ENCODE measurements around the gene COQ2. TPM values are rescaled to one million over a fixed set of nuclear protein-coding genes. Genes with fewer than 3 reads are reported as not detected.

Gene COQ2
- polyA plus RNA-seq, 1 of the 3 experiments (the other 2 are of a cell fraction), result 14.8 TPM

DNA sequence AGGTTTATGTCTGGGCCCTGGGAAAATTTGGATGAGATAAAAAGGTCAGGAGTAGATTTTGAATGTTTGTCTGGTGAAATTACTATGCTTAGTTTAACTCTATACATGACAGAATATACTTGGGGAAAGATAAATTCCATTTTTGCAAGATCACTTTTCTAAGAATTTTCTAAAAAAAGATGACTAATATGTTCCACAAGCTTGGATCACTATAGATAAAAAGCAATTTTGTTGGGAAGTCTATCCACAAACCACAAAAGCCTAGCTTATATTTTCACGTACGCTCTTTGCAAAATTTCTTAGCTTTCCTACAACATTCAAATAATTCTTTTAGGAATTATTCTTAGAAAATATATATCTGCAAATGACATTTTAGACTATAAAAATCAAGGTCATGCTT lies 20.6 kb upstream of the COQ2 start:
- H4K20me1 ChIP-seq (ENCODE audit: insufficient read depth), result no peaks in the 10 kb centered on the region
- WGBS (ENCODE audit: low lambda C conversion rate), result 60% methylated on average over 2 of the region's 2 CpGs
- no peaks in the 10 kb centered on the region for H3K79me2 ChIP-seq (ENCODE audit: insufficient read depth)
- ChIA-PET CTCF (no interaction called here), POLR2A (no interaction called here)
- H3K4me2 ChIP-seq, result no peak overlapping the region
- H3K9me3 ChIP-seq, result no peaks in the 10 kb centered on the region
- peaks cover 11% of the 10 kb centered on the region; the same call in 1 of the 2 replicates for H3K27me3 ChIP-seq (ENCODE audit: insufficient read depth)
- no peaks in the 10 kb centered on the region for H3K4me1 ChIP-seq (ENCODE audit: control insufficient read depth in 1 of 2, insufficient read depth in 2 of 2, low read depth in 1 of 2, low read length in 1 of 2)
- H3F3A ChIP-seq (replicated peaks; ENCODE audit: insufficient read depth), result no peaks in the 10 kb centered on the region
- TF ChIP-seq ELF1 (IDR thresholded peaks at IDR 0.05), result no peak
- no peak for TF ChIP-seq FOXJ3 (CRISPR knock-in tag; IDR thresholded peaks at IDR 0.05)
- TF ChIP-seq RCOR1 (IDR thresholded peaks at IDR 0.05; ENCODE audit: low read length), result no peak
- TF ChIP-seq, protein P1, sequence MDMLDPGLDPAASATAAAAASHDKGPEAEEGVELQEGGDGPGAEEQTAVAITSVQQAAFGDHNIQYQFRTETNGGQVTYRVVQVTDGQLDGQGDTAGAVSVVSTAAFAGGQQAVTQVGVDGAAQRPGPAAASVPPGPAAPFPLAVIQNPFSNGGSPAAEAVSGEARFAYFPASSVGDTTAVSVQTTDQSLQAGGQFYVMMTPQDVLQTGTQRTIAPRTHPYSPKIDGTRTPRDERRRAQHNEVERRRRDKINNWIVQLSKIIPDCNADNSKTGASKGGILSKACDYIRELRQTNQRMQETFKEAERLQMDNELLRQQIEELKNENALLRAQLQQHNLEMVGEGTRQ (IDR thresholded peaks at IDR 0.05; ENCODE audit: borderline replicate concordance, low read depth, low read length), result no peak
- no peak for TF ChIP-seq NRF1 (IDR thresholded peaks at IDR 0.05; ENCODE audit: low read depth, low read length)
- no peak for TF ChIP-seq FOXM1 (IDR thresholded peaks at IDR 0.05; ENCODE audit: low read depth)
- TF ChIP-seq, protein P2, sequence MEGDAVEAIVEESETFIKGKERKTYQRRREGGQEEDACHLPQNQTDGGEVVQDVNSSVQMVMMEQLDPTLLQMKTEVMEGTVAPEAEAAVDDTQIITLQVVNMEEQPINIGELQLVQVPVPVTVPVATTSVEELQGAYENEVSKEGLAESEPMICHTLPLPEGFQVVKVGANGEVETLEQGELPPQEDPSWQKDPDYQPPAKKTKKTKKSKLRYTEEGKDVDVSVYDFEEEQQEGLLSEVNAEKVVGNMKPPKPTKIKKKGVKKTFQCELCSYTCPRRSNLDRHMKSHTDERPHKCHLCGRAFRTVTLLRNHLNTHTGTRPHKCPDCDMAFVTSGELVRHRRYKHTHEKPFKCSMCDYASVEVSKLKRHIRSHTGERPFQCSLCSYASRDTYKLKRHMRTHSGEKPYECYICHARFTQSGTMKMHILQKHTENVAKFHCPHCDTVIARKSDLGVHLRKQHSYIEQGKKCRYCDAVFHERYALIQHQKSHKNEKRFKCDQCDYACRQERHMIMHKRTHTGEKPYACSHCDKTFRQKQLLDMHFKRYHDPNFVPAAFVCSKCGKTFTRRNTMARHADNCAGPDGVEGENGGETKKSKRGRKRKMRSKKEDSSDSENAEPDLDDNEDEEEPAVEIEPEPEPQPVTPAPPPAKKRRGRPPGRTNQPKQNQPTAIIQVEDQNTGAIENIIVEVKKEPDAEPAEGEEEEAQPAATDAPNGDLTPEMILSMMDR (IDR thresholded peaks at IDR 0.05), result no peak
- no peak for TF ChIP-seq RAD21 (IDR thresholded peaks at IDR 0.05; ENCODE audit: low read length)
- TF ChIP-seq TCF12 (IDR thresholded peaks at IDR 0.05), result no peak
- H3K4me3 ChIP-seq (ENCODE audit: low read depth in 2 of 2, low read length in 1 of 2), result no peak overlapping the region
- H3K27ac ChIP-seq (ENCODE audit: low read depth in 2 of 2, low read length in 1 of 2), result no peak overlapping the region
- peaks cover 0 to 1% of the 10 kb centered on the region in 2 experiments for H3K36me3 ChIP-seq (replicated peaks in 1 of 2; ENCODE audit: control insufficient read depth in 1 of 2, insufficient read depth in 2 of 2, low read length in 1 of 2)
- DNase-seq, result no peak
- H3K9ac ChIP-seq, result no peak overlapping the region
- no peaks in the 10 kb centered on the region for H3K9me2 ChIP-seq
- H2AFZ ChIP-seq (ENCODE audit: low read depth), result no peak overlapping the region

DNA sequence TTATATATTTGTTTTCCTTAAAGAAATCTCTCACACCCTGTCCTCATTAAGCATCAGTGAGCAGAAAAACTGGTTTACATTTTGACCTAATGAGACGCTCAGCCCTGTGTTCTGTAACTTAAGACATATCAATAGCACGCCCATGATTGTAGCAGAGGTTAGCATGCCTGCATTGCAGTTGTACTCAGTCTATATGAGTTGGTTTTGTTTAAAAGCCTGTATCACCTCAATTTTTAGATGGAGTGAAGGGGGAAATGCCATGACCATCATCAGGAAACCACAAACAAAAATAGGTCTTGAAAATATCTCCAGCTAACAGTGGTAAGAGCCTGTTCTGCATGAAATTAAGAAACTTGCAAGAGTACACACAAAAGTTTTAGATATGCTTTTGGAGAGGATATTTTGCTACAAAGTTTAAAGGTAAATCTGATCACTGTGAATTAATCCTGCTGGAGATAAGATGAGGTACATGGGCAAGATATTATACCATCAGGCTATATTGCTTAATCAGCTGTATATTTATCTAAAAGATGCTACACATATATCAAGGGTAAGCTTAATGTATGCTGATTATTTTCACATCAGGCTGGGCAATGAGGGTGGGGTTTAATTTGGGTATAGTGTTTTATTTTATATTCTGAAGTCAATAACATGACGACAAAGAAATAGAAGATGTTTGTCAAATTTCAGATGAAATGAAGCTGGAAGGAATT lies 13.1 kb upstream of the COQ2 start:
- H2AFZ ChIP-seq (ENCODE audit: low read depth), result no peak overlapping the region
- no peak overlapping the region for H3K4me2 ChIP-seq
- no peaks in the 10 kb centered on the region for H3K4me1 ChIP-seq (ENCODE audit: control insufficient read depth in 1 of 2, insufficient read depth in 2 of 2, low read depth in 1 of 2, low read length in 1 of 2)
- no peaks in the 10 kb centered on the region for H3K9me2 ChIP-seq
- no peaks in the 10 kb centered on the region for H3F3A ChIP-seq (replicated peaks; ENCODE audit: insufficient read depth)
- H3K79me2 ChIP-seq (ENCODE audit: insufficient read depth), result no peaks in the 10 kb centered on the region
- H3K27me3 ChIP-seq (ENCODE audit: insufficient read depth), result no peaks in the 10 kb centered on the region; the same call in 1 of the 2 replicates
- no peak overlapping the region for H3K4me3 ChIP-seq (ENCODE audit: low read depth in 2 of 2, low read length in 1 of 2)
- ChIA-PET POLR2A (no interaction called here), CTCF (interaction anchor here (0.7 to 1.2 kb wide), 3 partner anchors 13 to 347 kb away, joined by 3 to 4 read pairs (median 3); partner anchors contain the start of gene COQ2)
- DNase-seq, result no peak
- no peaks in the 10 kb centered on the region for H3K9me3 ChIP-seq
- H4K20me1 ChIP-seq (ENCODE audit: insufficient read depth), result no peaks in the 10 kb centered on the region
- WGBS (ENCODE audit: low lambda C conversion rate), result 41% methylated on average over 3 of the region's 3 CpGs
- no peak overlapping the region for H3K27ac ChIP-seq (ENCODE audit: low read depth in 2 of 2, low read length in 1 of 2)
- no peak overlapping the region for H3K9ac ChIP-seq
- H3K36me3 ChIP-seq (replicated peaks in 1 of 2; ENCODE audit: control insufficient read depth in 1 of 2, insufficient read depth in 2 of 2, low read length in 1 of 2), result peaks cover 0 to 3% of the 10 kb centered on the region in 2 experiments
- no peak for TF ChIP-seq MXI1 (IDR thresholded peaks at IDR 0.05; ENCODE audit: low read depth, low read length)
- TF ChIP-seq, protein P3, sequence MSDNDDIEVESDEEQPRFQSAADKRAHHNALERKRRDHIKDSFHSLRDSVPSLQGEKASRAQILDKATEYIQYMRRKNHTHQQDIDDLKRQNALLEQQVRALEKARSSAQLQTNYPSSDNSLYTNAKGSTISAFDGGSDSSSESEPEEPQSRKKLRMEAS (IDR thresholded peaks at IDR 0.05; ENCODE audit: low read depth), result no peak
- no peak for TF ChIP-seq GATA2 (CRISPR knock-in tag; IDR thresholded peaks at IDR 0.05)
- TF ChIP-seq EZH2phosphoT487 (IDR thresholded peaks at IDR 0.05; ENCODE audit: borderline replicate concordance, low read depth), result no peak
- TF ChIP-seq EP300 (IDR thresholded peaks at IDR 0.05; ENCODE audit: borderline replicate concordance in 1 of 2, low read depth in 1 of 2, low read length in 1 of 2), result no peak
- TF ChIP-seq, protein P1 (IDR thresholded peaks at IDR 0.05; ENCODE audit: borderline replicate concordance, low read depth, low read length), result no peak
- TF ChIP-seq FOXJ3 (CRISPR knock-in tag; IDR thresholded peaks at IDR 0.05), result no peak
- TF ChIP-seq SIN3A (IDR thresholded peaks at IDR 0.05; ENCODE audit: borderline replicate concordance, low read depth, low read length), result no peak
- TF ChIP-seq, protein P2 (IDR thresholded peaks at IDR 0.05), result no peak
- no peak for TF ChIP-seq POLR2AphosphoS5 (IDR thresholded peaks at IDR 0.05; ENCODE audit: low read depth, low read length)
- TF ChIP-seq, protein P4, sequence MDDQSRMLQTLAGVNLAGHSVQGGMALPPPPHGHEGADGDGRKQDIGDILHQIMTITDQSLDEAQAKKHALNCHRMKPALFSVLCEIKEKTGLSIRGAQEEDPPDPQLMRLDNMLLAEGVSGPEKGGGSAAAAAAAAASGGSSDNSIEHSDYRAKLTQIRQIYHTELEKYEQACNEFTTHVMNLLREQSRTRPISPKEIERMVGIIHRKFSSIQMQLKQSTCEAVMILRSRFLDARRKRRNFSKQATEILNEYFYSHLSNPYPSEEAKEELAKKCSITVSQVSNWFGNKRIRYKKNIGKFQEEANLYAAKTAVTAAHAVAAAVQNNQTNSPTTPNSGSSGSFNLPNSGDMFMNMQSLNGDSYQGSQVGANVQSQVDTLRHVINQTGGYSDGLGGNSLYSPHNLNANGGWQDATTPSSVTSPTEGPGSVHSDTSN (IDR thresholded peaks at IDR 0.05), result no peak

Measured in SK-N-SH (cell line).